Measurements from ENCODE around the gene GFOD1. TPM values are rescaled to one million over a fixed set of nuclear protein-coding genes. Genes with fewer than 3 reads are reported as not detected.

GFOD1 gene
- total RNA-seq, 1 experiment from 2014 or later, result 6.1 TPM

- WGBS (ENCODE audit: extremely low coverage, insufficient read length, low lambda C conversion rate), result no CpG with 5 or more reads among the region's 3 CpGs
- Histone ChIP-seq H4K20me1 (ENCODE audit: control insufficient read depth, insufficient read depth, insufficient read length) (no peaks in the 10 kb centered on the region), H3K4ac (ENCODE audit: low read depth, low read length) (no peak overlapping the region), H3K79me1 (ENCODE audit: insufficient read depth, low read depth, low read length, poor library complexity, severe bottlenecking) (no peaks in the 10 kb centered on the region), H3K27ac (ENCODE audit: insufficient read length, low read depth, low read length) (no peak overlapping the region), H2BK5ac (ENCODE audit: insufficient read length, low read length) (no peak overlapping the region), H4K5ac (ENCODE audit: insufficient read length, low read depth, low read length) (no peak overlapping the region), H3K4me2 (ENCODE audit: insufficient read depth, insufficient read length, low read length) (no peak overlapping the region), H4K91ac (ENCODE audit: insufficient read length, low read depth, low read length) (no peak overlapping the region), H3T11ph (ENCODE audit: low read length) (no peak overlapping the region), H3K9ac (ENCODE audit: extremely low read depth, insufficient read length, low read length) (no peak overlapping the region), H3K56ac (ENCODE audit: insufficient read length, low read depth, low read length) (no peak overlapping the region), H2AFZ (ENCODE audit: low read length) (no peak overlapping the region), H3K23ac (ENCODE audit: insufficient read length, low read depth, low read length) (no peak overlapping the region), H3K4me1 (ENCODE audit: insufficient read depth, low read length) (peaks cover 7% of the 10 kb centered on the region; the same call in 1 of the 2 replicates), H3K23me2 (ENCODE audit: insufficient read length, low read depth, low read length, poor library complexity, severe bottlenecking) (no peaks in the 10 kb centered on the region), H2BK20ac (ENCODE audit: low read depth, low read length, poor library complexity, severe bottlenecking) (no peak overlapping the region), H2BK15ac (ENCODE audit: low read depth, low read length) (no peak overlapping the region), H3K9me3 (ENCODE audit: control insufficient read depth, low read depth, low read length) (no peaks in the 10 kb centered on the region), H3K14ac (ENCODE audit: insufficient read depth, low read length) (no peak overlapping the region), H2BK12ac (ENCODE audit: insufficient read length, low read depth, low read length) (no peak overlapping the region), H3K79me2 (ENCODE audit: insufficient read depth, low read length) (no peaks in the 10 kb centered on the region), H2AK5ac (ENCODE audit: insufficient read length, low read length) (no peak overlapping the region), H3K18ac (ENCODE audit: insufficient read length, low read depth, low read length) (no peak overlapping the region), H3K27me3 (ENCODE audit: insufficient read depth, low read length) (no peaks in the 10 kb centered on the region), H4K8ac (replicated peaks; ENCODE audit: insufficient read length, low read depth, low read length) (no peak overlapping the region), H2BK120ac (ENCODE audit: low read depth, low read length, poor library complexity, severe bottlenecking) (no peak overlapping the region)
- Mint-ChIP-seq H3K27ac (no peak overlapping the region), H3K9me3 (no peaks in the 10 kb centered on the region), H3K27me3 (ENCODE audit: low read depth) (no peaks in the 10 kb centered on the region), H3K4me3 (no peak overlapping the region), H3K36me3 (ENCODE audit: insufficient read depth in 1 of 3, low read depth in 3 of 3) (no peaks in the 10 kb centered on the region), H3K4me1 (peaks cover 9 to 22% of the 10 kb centered on the region in 2 experiments)
- DNase-seq, result no peak
- no peak for TF ChIP-seq CTCF (conservative IDR thresholded peaks at IDR 0.05)
Observed at GRCh38 chr6:13402711-13403110, 84.7 kb downstream of the GFOD1 start.
